Parathyroid adenoma (tissue), 2 donors: ENCODE data around the gene LSM7.

Source experiments
- H2AFZ ChIP-seq: fragments of 300-600 bp; sonication (generic); one replicate; pipeline ENCODE4 v1.7.0; 2017; ENCODE audit warnings: antibody characterized with exemption, mild to moderate bottlenecking
- H3K27ac ChIP-seq: fragments of 300-600 bp; sonication (generic); one replicate; pipeline ENCODE4 v1.7.0; 2017
- H3K27me3 ChIP-seq: fragments of 300-600 bp; sonication (generic); one replicate; pipeline ENCODE4 v1.7.0; 2017; ENCODE audit warnings: low read length; ENCODE audit not compliant: control insufficient read depth, insufficient read depth
- H3K36me3 ChIP-seq: fragments of 300-600 bp; sonication (generic); one replicate; pipeline ENCODE4 v1.7.0; 2017; ENCODE audit warnings: low read length; ENCODE audit not compliant: control insufficient read depth, insufficient read depth
- H3K4me1 ChIP-seq: fragments of 300-600 bp; sonication (generic); one replicate; pipeline ENCODE4 v1.7.0; 2017; ENCODE audit warnings: control low read depth
- H3K4me2 ChIP-seq: fragments of 300-600 bp; sonication (generic); one replicate; pipeline ENCODE4 v1.7.0; 2017; ENCODE audit warnings: low read length
- H3K4me3 ChIP-seq: fragments of 300-600 bp; sonication (generic); one replicate; pipeline ENCODE4 v1.7.0; 2017; ENCODE audit warnings: low read depth, low read length
- H3K79me2 ChIP-seq: fragments of 300-600 bp; sonication (generic); one replicate; pipeline ENCODE4 v1.7.0; 2017; ENCODE audit warnings: control low read depth
- H3K9ac ChIP-seq: fragments of 300-600 bp; sonication (generic); one replicate; pipeline ENCODE4 v1.7.0; 2017; ENCODE audit warnings: mild to moderate bottlenecking
- H3K9me3 ChIP-seq: fragments of 300-600 bp; sonication (generic); one replicate; pipeline ENCODE4 v1.7.0; 2017; ENCODE audit warnings: low read length; ENCODE audit not compliant: control insufficient read depth
- TF ChIP-seq, protein P1 (sequence below): fragments of 300-600 bp; sonication (generic); IDR thresholded peaks from one replicate; pipeline ENCODE4 v1.7.0; 2017; ENCODE audit warnings: antibody characterized with exemption, mild to moderate bottlenecking
- donor health status: primary hyperparathyroidism.

Gene LSM7

DNA sequence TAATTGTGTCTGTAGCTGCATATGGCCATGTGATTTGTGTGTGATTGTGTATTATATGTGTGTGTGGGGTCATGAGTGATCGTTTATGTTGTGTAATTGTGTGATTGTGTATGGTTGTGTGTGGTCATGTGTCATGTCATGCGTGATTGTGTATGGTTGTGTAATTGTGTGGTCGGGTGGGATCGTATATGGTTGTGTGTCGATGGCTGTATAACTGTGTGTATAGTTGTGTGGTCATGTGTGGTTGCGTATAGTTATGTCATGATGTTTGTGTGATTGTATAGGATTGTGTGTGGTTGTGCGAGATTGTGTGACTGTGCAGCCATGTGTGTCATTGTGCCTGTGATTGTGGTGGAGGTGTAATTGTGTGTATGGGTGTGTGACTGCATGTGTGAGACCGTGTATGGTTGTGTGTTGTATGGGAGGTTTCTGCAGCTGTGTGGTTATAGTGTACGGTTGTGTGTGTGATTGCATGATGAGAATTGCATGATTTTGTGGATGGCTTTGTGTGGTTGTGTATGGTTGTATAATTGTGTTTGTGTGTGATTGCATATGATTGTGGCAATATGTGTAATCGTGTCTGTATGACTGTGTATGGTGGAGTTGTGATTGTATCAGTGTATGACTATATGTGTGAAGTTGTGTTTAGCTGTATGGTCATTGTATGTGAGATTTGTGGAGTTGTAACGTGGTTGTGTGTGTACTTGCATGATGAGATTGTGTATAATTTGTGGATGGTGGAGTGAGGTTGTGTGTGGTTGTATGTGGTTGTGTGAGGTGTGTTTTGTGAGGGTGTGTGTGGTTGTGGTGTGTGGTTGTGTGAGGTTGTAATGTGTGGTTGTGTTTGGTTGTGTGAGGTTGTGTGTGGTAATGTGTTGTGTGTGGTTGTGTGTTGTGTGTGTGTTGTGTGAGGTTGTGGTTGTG lies 33.9 kb upstream of the LSM7 start:
- H3K27ac ChIP-seq, result no peak overlapping the region
- TF ChIP-seq, protein P1, sequence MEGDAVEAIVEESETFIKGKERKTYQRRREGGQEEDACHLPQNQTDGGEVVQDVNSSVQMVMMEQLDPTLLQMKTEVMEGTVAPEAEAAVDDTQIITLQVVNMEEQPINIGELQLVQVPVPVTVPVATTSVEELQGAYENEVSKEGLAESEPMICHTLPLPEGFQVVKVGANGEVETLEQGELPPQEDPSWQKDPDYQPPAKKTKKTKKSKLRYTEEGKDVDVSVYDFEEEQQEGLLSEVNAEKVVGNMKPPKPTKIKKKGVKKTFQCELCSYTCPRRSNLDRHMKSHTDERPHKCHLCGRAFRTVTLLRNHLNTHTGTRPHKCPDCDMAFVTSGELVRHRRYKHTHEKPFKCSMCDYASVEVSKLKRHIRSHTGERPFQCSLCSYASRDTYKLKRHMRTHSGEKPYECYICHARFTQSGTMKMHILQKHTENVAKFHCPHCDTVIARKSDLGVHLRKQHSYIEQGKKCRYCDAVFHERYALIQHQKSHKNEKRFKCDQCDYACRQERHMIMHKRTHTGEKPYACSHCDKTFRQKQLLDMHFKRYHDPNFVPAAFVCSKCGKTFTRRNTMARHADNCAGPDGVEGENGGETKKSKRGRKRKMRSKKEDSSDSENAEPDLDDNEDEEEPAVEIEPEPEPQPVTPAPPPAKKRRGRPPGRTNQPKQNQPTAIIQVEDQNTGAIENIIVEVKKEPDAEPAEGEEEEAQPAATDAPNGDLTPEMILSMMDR, result no peak
- H3K79me2 ChIP-seq, result no peaks in the 10 kb centered on the region
- no peak overlapping the region for H3K4me2 ChIP-seq
- H3K9ac ChIP-seq, result no peak overlapping the region
- no peaks in the 10 kb centered on the region for H3K4me1 ChIP-seq
- H3K27me3 ChIP-seq, result no peaks in the 10 kb centered on the region
- H3K4me3 ChIP-seq, result no peak overlapping the region
- no peak overlapping the region for H2AFZ ChIP-seq
- no peaks in the 10 kb centered on the region for H3K36me3 ChIP-seq
- H3K9me3 ChIP-seq, result no peaks in the 10 kb centered on the region

DNA sequence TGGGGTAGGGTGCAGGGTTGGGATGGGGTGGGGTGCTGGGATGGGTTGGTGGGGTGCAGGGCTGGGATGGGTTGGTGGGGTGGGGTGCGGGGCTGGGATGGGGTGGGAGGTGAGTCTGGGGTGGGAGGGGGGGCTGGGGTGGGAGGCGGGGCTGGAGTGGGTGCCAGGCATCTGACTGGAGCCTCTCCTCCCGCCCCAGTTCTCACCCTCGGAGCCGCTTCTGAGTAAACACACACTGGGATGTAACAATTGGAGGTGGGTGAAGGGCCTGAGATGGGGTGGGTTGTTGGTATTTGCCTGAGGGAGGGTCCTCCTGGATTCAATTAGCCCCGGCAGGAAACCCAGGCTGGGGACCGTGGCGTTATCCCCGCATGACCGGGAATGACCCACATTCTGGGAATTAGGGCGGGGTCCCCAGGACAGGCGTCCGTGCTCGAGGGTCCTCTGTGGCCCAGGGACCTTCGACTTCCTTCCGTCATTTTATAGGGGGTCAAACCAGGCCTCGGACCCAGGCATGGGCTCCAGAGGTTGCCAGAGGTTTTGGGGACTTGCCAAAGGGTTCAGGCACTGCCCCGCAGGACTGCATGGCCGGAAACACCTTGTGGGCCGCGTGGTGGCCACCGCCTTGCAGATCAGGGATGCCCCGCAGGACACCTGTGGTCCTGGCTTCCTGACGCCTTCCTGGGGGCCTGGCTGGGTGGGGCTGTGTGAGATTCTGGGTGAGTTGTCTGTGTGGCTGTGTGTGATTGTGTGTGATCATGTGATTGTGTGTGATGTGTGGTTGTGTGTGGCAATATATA lies 33.1 kb upstream of the LSM7 start:
- Histone ChIP-seq H3K9me3 (no peaks in the 10 kb centered on the region), H3K36me3 (no peaks in the 10 kb centered on the region), H2AFZ (no peak overlapping the region), H3K27me3 (no peaks in the 10 kb centered on the region), H3K4me1 (no peaks in the 10 kb centered on the region), H3K79me2 (no peaks in the 10 kb centered on the region), H3K4me3 (no peak overlapping the region), H3K4me2 (no peak overlapping the region), H3K9ac (no peak overlapping the region), H3K27ac (no peak overlapping the region)
- TF ChIP-seq, protein P1, result no peak

DNA sequence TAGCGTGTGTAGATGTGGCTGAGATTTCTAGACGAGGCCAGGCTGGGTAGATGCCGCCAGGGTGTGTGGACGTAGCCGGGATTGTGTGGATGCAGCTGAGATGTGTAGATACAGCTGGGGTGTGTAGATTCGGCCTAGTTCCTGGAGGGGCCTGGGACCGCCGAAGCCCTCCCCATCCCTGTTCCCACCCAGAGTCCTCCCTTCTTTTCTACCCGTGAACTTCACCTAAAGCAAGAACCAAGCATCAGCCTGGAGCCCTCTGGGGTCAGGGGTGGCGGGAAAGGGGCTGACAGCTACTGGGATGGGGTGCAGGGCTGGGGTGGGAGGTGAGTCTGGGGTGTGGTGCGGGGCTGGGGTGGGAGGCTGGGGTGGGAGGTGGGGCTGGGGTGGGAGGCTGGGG lies 32.4 kb upstream of the LSM7 start:
- Histone ChIP-seq H3K9me3 (no peaks in the 10 kb centered on the region), H3K27ac (no peak overlapping the region), H3K4me3 (no peak overlapping the region), H3K4me1 (no peaks in the 10 kb centered on the region), H2AFZ (no peak overlapping the region), H3K9ac (no peak overlapping the region), H3K4me2 (no peak overlapping the region), H3K36me3 (no peaks in the 10 kb centered on the region), H3K27me3 (no peaks in the 10 kb centered on the region), H3K79me2 (no peaks in the 10 kb centered on the region)
- TF ChIP-seq, protein P1, result no peak

DNA sequence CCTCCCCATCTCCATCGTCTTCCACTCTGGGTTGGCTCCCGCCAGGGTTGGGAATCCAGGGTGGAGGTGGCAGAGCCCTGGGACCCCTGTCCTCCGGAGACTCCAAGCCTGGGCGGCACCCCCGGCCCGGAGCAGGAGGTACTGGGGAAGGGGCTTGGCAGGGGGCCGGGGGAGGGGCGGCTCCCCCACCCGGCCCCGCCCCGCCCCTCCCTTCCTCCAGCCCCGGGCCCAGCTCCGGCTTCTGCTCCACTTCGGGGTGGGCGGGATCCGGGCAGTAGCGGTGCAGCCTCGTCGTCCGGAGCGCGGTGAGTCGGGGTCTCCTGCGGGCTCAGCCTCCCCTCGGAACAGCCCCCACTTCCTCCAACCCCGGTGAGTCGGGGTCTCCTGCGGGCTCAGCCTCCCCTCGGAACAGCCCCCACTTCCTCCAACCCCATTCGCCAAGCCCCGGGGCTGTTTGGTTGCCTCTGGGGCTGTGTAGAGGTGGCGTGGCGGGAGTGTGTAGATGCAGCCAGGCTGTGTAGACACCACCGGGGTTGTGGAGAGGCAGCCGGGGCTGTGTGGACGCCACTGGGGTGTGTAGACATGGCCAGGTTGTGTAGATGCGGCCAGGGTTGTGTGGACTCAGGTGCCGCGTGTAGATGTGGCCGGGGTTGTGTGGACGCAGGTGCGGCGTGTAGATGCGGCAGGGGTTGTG lies 31.8 kb upstream of the LSM7 start, which contains the start of gene TMPRSS9:
TSS of gene TMPRSS9 (plus strand) at position 274 of the 694 bp plus-strand sequence. CDS start 29,521 bp downstream, outside the sequence.
- no peak within 1 kb of the TSS for H3K4me3 ChIP-seq
- H3K4me2 ChIP-seq, result no peak within 1 kb of the TSS
- no peaks in the 10 kb centered on the region for H3K4me1 ChIP-seq
- H3K36me3 ChIP-seq, result no peaks in the 10 kb centered on the region
- H3K27ac ChIP-seq, result no peak within 1 kb of the TSS
- H3K27me3 ChIP-seq, result no peaks in the 10 kb centered on the region
- H3K9ac ChIP-seq, result no peak within 1 kb of the TSS
- TF ChIP-seq, protein P1, result no peak
- H3K9me3 ChIP-seq, result no peaks in the 10 kb centered on the region
- H2AFZ ChIP-seq, result no peak within 1 kb of the TSS
- no peaks in the 10 kb centered on the region for H3K79me2 ChIP-seq
